Upper lobe of right lung (tissue), 1 donor: Measurements from ENCODE around the gene MAPK14. TPM values are rescaled to one million over a fixed set of nuclear protein-coding genes. Genes with fewer than 3 reads are reported as not detected.

ENCODE experiments used
- ATAC-seq: fragments of 200-7000 bp; cut with Tn5 transposase; one replicate; pipeline ENCODE4 v1.9.1; 2020; ENCODE audit warnings: mild to moderate bottlenecking, moderate library complexity
- DNase-seq: peaks from one replicate; pipeline ENCODE4 v3.0.0-alpha.2; 2020
- H3K27ac ChIP-seq: fragments of 200-600 bp; one replicate; pipeline ENCODE4 v1.8.0; 2022
- H3K27me3 ChIP-seq: fragments of 200-600 bp; one replicate; pipeline ENCODE4 v1.8.0; 2022; ENCODE audit warnings: mild to moderate bottlenecking
- H3K36me3 ChIP-seq: fragments of 200-600 bp; one replicate; pipeline ENCODE4 v1.8.0; 2022
- H3K4me1 ChIP-seq: fragments of 200-600 bp; one replicate; pipeline ENCODE4 v1.8.0; 2022
- H3K4me3 ChIP-seq: fragments of 200-600 bp; one replicate; pipeline ENCODE4 v1.8.0; 2022; ENCODE audit warnings: mild to moderate bottlenecking
- H3K9me3 ChIP-seq: fragments of 200-600 bp; one replicate; pipeline ENCODE4 v1.8.0; 2022
- CTCF ChIP-seq: fragments of 200-600 bp; IDR thresholded peaks from one replicate; pipeline ENCODE4 v1.8.0; 2022; ENCODE audit warnings: antibody characterized with exemption
- intact Hi-C: fragments of 100-400 bp; cut with DNase I; formaldehyde crosslinking; loops from one replicate; pipeline ENCODE4 v1.11.0; 2022
- total RNA-seq: library from RNA; stranded (reverse); fragmentation: NEBNext Ultra II Directional; extraction: Animal tissue kit (Norgen Biotek cat#: 25700); gene quantifications from one replicate; pipeline ENCODE4 v1.2.1, GENCODE V29; 2021
- donor health status: DM: no; HTN: yes; CAD: no; lungs with severe emphysema.

MAPK14 gene
- total RNA-seq, 1 donor from 2014 or later: 60.6 TPM

DNA sequence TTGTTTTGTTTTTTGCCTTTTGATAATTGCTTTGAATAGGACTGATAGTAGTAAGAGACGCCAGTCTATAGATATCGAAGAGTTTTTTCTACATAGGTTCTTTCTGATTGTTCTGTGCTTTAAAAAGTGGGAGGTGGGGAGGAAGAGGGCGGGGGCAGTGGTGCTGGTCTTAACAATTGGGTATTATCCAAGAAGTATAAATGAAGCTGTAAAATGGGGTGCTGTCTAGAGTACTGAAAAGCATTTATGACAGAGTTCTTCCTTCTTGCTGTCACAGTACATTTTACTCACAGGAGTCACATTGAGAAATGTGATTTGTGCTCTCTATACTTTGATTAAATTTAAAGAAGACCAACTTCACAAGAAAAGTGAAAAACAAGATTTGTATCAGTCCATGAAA is 41.0 kb downstream of the MAPK14 start:
- TF ChIP-seq CTCF: no peak
- Histone ChIP-seq H3K27ac (no peak overlapping the region), H3K36me3 (no peaks in the 10 kb centered on the region), H3K4me1 (peaks cover 37% of the 10 kb centered on the region), H3K27me3 (no peaks in the 10 kb centered on the region), H3K4me3 (no peak overlapping the region), H3K9me3 (no peaks in the 10 kb centered on the region)
- intact Hi-C loops: no loop called here
- ATAC-seq (no peak), DNase-seq (no peak)

DNA sequence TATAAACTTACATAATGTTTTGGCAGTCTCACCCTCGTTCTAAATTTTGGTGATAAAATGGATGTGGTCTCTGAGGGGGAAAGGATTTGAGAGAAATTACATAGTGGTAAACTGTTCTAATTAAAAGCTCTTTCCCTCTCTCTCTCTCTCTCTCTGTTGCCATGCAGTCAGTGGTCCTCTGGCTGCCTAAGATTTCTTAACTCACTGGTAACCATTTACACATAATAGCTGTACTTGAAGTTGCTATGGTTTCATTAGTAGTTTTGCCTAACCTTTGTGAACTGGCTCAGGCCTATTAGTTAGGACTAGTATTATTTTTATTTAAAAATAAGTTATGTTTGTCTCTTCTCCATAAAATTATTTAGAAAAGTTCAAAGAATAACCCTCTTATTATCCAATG is 42.0 kb downstream of the MAPK14 start:
- H3K27ac ChIP-seq: no peak overlapping the region
- H3K27me3 ChIP-seq: no peaks in the 10 kb centered on the region
- no peak overlapping the region for H3K4me3 ChIP-seq
- peaks cover 30% of the 10 kb centered on the region for H3K4me1 ChIP-seq
- H3K36me3 ChIP-seq: no peaks in the 10 kb centered on the region
- intact Hi-C loops: no loop called here
- TF ChIP-seq CTCF: no peak
- H3K9me3 ChIP-seq: no peaks in the 10 kb centered on the region
- peak; percentile 50 for ATAC-seq
- DNase-seq: no peak

GRCh38 chr6:36070252-36070651 is 42.6 kb downstream of the MAPK14 start:
- DNase-seq (no peak), ATAC-seq (no peak)
- intact Hi-C loops: no loop called here
- no peaks in the 10 kb centered on the region for H3K36me3 ChIP-seq
- TF ChIP-seq CTCF: no peak
- H3K9me3 ChIP-seq: no peaks in the 10 kb centered on the region
- no peak overlapping the region for H3K4me3 ChIP-seq
- peaks cover 26% of the 10 kb centered on the region for H3K4me1 ChIP-seq
- H3K27me3 ChIP-seq: no peaks in the 10 kb centered on the region
- no peak overlapping the region for H3K27ac ChIP-seq

GRCh38 chr6:36071281-36071680 is 43.7 kb downstream of the MAPK14 start:
- Histone ChIP-seq H3K9me3 (no peaks in the 10 kb centered on the region), H3K4me3 (no peak overlapping the region), H3K36me3 (peaks cover 9% of the 10 kb centered on the region), H3K4me1 (peaks cover 18% of the 10 kb centered on the region), H3K27ac (no peak overlapping the region), H3K27me3 (no peaks in the 10 kb centered on the region)
- ATAC-seq: no peak
- no peak for DNase-seq
- intact Hi-C loops: no loop called here
- no peak for TF ChIP-seq CTCF

- Histone ChIP-seq H3K4me1 (peaks cover 13% of the 10 kb centered on the region), H3K4me3 (no peak overlapping the region), H3K27me3 (no peaks in the 10 kb centered on the region), H3K9me3 (no peaks in the 10 kb centered on the region), H3K27ac (no peak overlapping the region), H3K36me3 (peaks cover 14% of the 10 kb centered on the region)
- no peak for DNase-seq
- intact Hi-C loops: no loop called here
- ATAC-seq: no peak
- TF ChIP-seq CTCF: no peak
These were observed 44.1 kb downstream of the MAPK14 start for GRCh38 chr6:36071714-36072113.

DNA sequence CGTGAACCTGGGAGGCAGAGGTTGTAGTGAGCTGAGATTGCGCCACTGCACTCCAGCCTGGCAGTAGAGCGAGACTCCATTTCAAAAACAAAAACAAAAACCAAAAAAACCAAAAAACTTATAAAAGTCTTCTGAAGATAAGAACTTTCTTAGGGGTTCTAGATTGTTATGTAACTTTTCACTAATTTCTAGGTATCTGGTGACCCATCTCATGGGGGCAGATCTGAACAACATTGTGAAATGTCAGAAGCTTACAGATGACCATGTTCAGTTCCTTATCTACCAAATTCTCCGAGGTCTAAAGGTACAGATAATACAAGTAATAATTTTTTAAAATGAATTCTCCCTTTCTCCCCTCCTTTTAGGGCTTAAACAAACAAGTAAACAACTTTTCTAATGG is 45.1 kb downstream of the MAPK14 start:
- H3K4me1 ChIP-seq: peaks cover 6% of the 10 kb centered on the region
- no peak overlapping the region for H3K4me3 ChIP-seq
- intact Hi-C loops: no loop called here
- no peaks in the 10 kb centered on the region for H3K9me3 ChIP-seq
- no peak for TF ChIP-seq CTCF
- no peak overlapping the region for H3K27ac ChIP-seq
- ATAC-seq (no peak), DNase-seq (no peak)
- peaks cover 23% of the 10 kb centered on the region for H3K36me3 ChIP-seq
- no peaks in the 10 kb centered on the region for H3K27me3 ChIP-seq
